Measurements from ENCODE around the gene FOCAD. TPM values are rescaled to one million over a fixed set of nuclear protein-coding genes. Genes with fewer than 3 reads are reported as not detected.
A peak's percentile ranks its signal among the peaks of the same experiment; 100 is the strongest.

Gene FOCAD
- total and polyA plus RNA-seq, 2 of the 8 experiments (the other 6 are each of a cell fraction or from before 2014, with no cell fraction given) = 22.0 to 38.4 TPM

DNA sequence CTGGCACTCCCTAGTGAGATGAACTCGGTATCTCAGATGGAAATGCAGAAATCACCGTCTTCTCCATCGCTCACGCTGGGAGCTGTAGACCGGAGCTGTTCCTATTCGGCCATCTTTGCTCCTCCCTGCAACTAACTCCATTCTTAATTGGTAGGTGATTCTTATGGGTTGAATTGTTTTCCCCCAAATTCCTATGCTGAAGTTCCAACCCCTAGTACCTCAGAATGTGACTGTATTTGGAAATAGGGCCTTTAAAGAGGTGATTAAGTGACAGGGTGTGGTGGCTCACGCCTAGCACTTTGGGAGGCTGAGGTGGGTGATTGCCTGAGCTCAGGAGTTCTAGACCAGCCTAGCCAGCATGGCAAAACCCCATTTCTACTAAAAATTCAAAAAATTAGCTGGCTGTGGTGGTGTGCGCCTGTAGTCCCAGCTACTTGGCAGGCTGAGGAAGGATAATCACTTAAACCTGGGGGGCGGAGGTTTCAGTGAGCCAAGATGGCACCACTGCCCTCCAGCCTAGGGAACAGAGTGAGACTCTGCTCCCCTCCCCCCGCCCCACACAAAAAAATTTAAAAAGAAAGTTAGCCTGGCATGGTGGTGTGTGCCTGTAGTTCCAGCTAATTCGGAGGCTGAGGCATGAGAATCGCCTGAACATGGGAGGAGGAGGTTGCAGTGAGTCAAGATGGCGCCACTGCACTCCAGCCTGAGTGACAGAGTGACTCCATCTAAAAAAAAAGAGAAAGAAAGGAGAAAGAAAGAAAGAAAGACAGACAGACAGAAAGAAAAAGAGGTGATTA, 25.2 kb upstream of the FOCAD start:
- Histone ChIP-seq H2BK12ac (ENCODE audit: low read depth, low read length) (no peak overlapping the region; the same call in 1 of the 2 replicates), H2BK20ac (ENCODE audit: low read length) (no peak overlapping the region), H3K9me3 (ENCODE audit: insufficient read depth in 2 of 2, low read depth in 1 of 2, low read length in 1 of 2) (no peaks in the 10 kb centered on the region), H4K5ac (ENCODE audit: insufficient read length, low read depth, low read length) (peak overlapping the region; percentile 38), H2BK15ac (ENCODE audit: low read length) (0 out of 2 replicates have a peak overlapping the region, but pooled peaks have one; percentile 40), H3K14ac (ENCODE audit: insufficient read length) (no peak overlapping the region), H3K23ac (ENCODE audit: insufficient read length) (no peak overlapping the region), H3K4ac (replicated peaks; ENCODE audit: insufficient read length, low read depth, low read length) (no peak overlapping the region), H3K4me2 (ENCODE audit: insufficient read depth in 1 of 2, low read depth in 2 of 2, low read length in 2 of 2) (peak overlapping the region; percentile 74 to 92), H2AFZ (ENCODE audit: low read length) (peak overlapping the region; percentile 55; the same call in 1 of the 2 replicates), H3K27ac (ENCODE audit: low read depth, low read length) (peak overlapping the region; percentile 68), H3K23me2 (ENCODE audit: low read depth, low read length) (peaks cover 5% of the 10 kb centered on the region), H3K4me3 (ENCODE audit: extremely low read depth in 1 of 4, insufficient read depth in 2 of 4, low read depth in 3 of 4, low read length in 4 of 4) (peak overlapping the region; percentile 69 to 79 (median 71)), H2BK120ac (replicated peaks; ENCODE audit: low read depth, low read length) (peak overlapping the region; percentile 24), H2BK5ac (ENCODE audit: low read depth, low read length) (peak overlapping the region; percentile 78; the same call in 1 of the 2 replicates), H3K18ac (ENCODE audit: extremely low read depth, low read length) (peak overlapping the region; percentile 94), H3K4me1 (replicated peaks in 1 of 4; ENCODE audit: control insufficient read depth in 3 of 4, insufficient read depth in 4 of 4, low read length in 3 of 4) (peaks cover 0 to 16% (median 2%) of the 10 kb centered on the region in 4 experiments; a peak in 3 of 7 replicates), H2AK5ac (ENCODE audit: low read depth, low read length) (no peak overlapping the region; the same call in 1 of the 2 replicates), H3K9ac (replicated peaks in 1 of 4; ENCODE audit: extremely low read depth in 1 of 4, low read depth in 3 of 4, low read length in 3 of 4) (peak overlapping the region; percentile 38 to 90 (median 85)), H4K20me1 (replicated peaks in 1 of 2; ENCODE audit: control insufficient read depth in 1 of 2, insufficient read depth in 2 of 2, low read length in 2 of 2) (no peaks in the 10 kb centered on the region), H4K91ac (replicated peaks; ENCODE audit: insufficient read length, low read length) (peak overlapping the region; percentile 29), H3K36me3 (ENCODE audit: control insufficient read depth in 2 of 4, insufficient read depth in 4 of 4, low read length in 3 of 4) (no peaks in the 10 kb centered on the region; a peak in 2 of 8 replicates), H3K27me3 (replicated peaks in 1 of 4; ENCODE audit: control insufficient read depth in 3 of 4, extremely low read depth in 1 of 4, insufficient read depth in 3 of 4, low read length in 3 of 4) (no peaks in the 10 kb centered on the region), H3K79me2 (ENCODE audit: control insufficient read depth in 1 of 2, insufficient read depth in 2 of 2, low read length in 2 of 2) (peaks cover 6 to 53% of the 10 kb centered on the region in 2 experiments; a peak in 3 of 4 replicates), H4K8ac (ENCODE audit: extremely low read depth, insufficient read depth, low read length) (peak overlapping the region; percentile 62; the same call in 1 of the 2 replicates), H3K79me1 (ENCODE audit: low read depth, low read length) (peaks cover 7% of the 10 kb centered on the region), H3K56ac (replicated peaks; ENCODE audit: insufficient read length, low read depth, low read length) (no peak overlapping the region)
- POLR2A ChIA-PET (ENCODE audit: partially characterized antibody) = interaction anchor here (0.6 to 2.6 kb wide), 22 partner anchors 9 to 372 kb away, joined by 3 to 22 read pairs (median 4); partner anchors contain the start of genes FOCAD and MLLT3
- no peak for DNase-seq (ENCODE audit: low read depth in 1 of 2, low spot score in 2 of 2)
- TF ChIP-seq KDM1A (IDR thresholded peaks at IDR 0.05; ENCODE audit: borderline replicate concordance, low read length) (no peak), NRF1 (IDR thresholded peaks at IDR 0.05; ENCODE audit: low read depth, low read length) (no peak), TAF1 (IDR thresholded peaks at IDR 0.05; ENCODE audit: low read depth, low read length) (peak; percentile 5; the same call in 1 of the 2 replicates), CTBP2 (IDR thresholded peaks at IDR 0.05; ENCODE audit: borderline replicate concordance, insufficient read depth, insufficient read length, low read length) (no peak), YY1 (IDR thresholded peaks at IDR 0.05; ENCODE audit: low read depth, low read length) (peak; percentile 67)
- peak; percentile 28 for FAIRE-seq
- WGBS, 2 experiments (ENCODE audit: extremely low coverage in 1 of 2, insufficient coverage in 1 of 2, insufficient read length in 1 of 2, insufficient replicate concordance in 2 of 2, low coverage in 1 of 2, low lambda C conversion rate in 2 of 2, missing lambda C conversion rate in 1 of 2) = 56% methylated on average over 11 of the region's 13 CpGs; no CpG with 5 or more reads in 1 of the 2 experiments
- CTCF ChIA-PET (ENCODE audit: partially characterized antibody) = interaction anchor here (0.8 to 1.8 kb wide), 10 partner anchors 10 to 388 kb away, joined by 3 to 6 read pairs (median 4); partner anchors contain the start of gene MLLT3

Data from H1 (cell line).